HG03439 (cell line): ENCODE data around the gene TMEM114.

Experiments
- ATAC-seq: cut with Tn5 transposase; IDR thresholded peaks from one replicate; pipeline ENCODE4 v1.9.1; 2021; ENCODE audit warnings: mild to moderate bottlenecking, moderate library complexity; ENCODE audit not compliant: unreplicated experiment

The TMEM114 gene

DNA sequence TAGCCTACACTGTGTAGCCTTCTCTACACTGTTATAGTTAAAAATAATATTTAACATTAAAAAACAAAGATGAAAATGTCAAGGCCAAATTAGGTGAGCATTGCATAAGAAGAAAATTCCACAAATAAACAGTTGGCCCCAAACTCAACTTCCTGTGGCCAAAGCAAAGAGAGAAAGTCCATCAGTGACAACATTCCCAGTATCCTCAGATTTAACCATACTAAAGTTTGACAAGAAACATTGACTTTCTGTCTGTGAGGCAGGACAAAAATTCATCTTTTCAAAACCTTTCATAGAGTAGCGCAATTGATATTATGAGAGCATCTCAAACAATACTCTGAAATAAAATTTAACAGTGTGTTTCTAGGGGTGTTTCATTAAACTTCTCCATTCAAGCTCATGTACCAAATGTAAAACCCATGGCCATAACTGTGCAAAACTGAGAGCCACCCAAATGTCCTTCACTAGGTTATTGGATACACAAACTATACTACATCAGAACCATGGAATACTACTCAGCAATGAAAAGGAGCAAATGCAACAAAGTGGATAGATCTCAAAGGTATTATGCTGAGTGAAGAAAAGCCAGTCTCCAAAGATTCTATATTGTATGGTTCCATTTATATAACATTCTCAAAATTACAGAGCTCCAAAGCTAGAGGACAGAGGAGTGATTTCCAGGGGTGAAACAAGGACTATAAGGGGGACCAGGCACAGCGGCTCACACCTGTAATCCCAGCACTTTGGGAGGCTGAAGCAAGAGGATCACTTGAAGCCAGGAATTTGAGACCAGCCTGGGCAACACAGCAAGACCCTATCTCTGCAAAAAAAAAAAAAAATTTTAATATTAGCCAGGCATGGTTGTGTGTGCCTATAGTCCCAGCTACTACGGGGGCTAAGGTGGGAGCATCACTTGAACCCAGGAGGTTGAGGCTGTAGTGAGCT lies 38.7 kb downstream of the TMEM114 start:
- no peak for ATAC-seq

DNA sequence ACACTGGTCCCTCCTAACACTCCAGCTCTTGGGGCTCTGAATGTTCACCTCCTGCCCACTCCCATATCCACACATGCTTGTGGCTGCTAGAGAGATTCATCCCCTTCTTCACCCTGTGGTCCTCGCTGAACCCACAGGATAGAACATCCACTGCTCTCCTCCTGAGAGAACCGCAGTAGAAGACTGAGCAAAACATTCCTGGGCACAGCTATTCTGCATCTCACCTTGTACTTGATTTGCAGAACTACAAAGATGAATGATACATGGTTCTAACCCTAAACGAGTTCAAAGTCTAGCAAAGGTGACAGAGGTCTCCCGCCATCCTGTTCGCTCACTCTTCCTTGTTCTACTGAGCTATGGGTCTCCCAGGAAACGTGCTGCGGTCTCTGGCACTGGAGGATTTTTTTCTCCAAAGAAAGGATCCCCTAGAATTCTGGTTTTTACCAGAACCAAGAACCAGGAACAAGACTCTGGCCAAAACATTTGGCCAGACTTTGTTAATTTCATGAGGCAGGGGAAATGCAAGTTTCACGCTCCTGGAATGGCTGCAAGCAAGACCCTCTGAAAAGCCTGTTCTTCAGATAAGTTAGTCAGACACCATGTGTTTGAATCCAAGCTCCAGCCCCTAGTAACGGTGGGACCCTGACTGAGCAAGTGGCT lies 39.5 kb downstream of the TMEM114 start:
- ATAC-seq: no peak

DNA sequence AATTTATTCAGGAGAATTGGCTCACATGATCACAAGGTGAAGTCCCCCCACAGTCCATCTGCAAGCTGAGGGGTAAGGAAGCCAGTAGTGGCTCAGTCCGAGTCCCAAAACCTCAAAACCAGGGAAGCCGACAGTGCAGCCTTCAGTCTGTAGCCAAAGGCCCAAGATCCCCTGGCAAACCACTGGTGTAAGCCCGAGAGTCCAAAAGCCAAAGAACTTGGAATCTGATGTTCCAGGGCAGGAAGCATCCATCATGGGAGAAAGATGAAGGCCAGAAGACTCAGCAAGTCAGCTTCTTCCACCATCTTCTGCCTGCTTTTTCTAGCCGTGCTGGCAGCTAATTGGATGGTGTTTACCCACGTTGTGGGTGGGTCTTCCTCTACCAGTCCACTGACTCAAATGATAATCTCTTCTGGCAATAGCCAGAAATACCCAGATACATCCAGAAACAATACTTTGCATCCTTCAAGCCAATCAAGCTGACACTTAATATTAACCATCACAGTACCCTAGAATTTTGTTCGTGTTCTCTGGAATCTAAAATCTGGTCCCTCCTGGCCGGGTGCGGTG lies 40.4 kb downstream of the TMEM114 start:
- ATAC-seq: no peak

DNA sequence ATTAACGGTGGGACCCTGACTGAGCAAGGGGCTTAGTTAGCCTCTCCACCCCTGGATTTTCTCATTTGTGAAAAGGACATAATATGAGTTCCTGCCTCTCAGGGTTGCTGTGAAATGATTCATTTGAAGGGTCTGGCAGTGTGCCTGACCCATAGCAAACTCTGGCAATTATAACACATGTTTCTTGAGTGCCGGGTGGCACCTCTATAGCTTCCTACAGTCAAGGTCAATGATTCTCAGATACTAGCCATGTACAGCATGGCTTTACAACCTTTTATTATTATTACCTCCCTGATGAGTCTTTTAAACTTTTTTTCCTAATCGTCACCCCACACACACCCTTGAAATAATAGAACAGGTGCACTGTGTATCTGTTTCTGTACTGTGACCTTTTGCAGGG lies 42.1 kb downstream of the TMEM114 start:
- no peak for ATAC-seq

DNA sequence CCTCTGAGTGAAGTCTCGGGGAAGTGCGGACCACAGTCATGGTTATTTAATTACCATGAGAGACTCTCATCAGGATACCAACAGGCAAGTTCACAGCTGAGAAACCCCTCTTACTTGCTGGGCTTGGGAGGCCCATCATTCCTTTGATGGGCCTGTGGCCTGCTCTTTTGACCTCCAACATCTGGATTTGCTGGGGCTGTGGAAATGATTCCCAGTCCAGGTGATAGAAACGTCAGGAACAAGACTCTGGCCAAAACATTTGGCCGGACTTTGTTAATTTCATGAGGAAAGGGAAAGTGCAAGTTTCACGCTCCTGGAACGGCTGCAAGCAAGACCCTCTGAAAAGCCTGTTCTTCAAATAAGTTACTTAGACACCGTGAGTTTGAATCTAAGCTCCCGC lies 42.5 kb downstream of the TMEM114 start:
- no peak for ATAC-seq

DNA sequence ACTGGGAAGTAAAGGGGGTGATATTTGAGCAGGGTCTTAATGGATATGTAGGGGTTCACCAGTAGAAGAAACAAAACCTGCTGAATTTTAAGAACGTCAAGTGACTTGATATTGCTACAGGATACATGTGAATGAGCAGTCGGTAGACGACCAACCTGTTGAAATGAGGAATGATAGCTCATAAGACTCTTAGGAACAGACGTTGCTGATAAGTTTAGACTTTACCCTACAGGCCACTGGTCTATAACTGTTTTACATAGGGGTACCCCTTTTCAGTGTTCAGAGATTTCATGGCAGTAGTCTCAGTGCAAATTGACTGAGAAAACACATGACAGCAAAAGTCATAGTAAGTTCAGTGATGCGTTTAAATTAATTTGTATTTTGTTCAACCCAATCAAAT lies 45.9 kb downstream of the TMEM114 start:
- no peak for ATAC-seq

DNA sequence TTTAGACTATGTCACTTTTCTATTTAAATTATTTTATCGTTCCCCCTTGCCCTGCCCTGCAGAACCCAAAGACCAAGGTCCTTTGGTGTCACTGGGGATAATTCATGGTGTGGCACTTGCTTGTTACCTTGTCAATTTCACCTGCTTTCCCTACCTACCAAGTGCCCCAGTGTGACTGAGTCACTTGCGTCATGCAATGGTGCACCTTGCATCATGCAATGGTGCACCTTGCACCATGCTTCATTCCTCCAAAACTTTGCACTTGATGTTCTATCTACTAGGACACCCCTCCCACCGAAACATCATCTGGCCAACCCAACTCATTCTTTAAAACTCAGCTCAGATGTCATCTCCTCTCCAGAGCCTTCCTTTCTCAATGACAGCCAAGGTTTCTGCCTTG lies 47.1 kb downstream of the TMEM114 start:
- no peak for ATAC-seq

DNA sequence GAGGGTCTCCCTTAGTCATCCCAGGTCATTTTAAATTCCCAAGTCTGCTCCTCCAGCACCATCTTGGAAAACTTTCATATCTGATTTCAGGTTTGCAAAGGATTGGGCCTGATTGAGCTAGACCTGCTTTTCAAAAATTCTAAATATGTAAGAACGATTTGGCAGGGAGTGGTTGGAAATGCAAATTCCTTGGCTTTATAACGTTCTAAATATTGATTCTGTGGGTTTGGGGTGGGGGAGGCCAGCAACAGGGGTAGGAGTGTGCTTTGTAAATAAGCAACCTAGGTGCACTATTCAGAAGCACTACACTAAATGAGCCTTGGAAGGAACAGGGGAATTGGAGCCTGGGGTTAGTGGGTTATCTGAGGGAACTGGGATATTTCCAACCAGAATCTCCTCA lies 47.9 kb downstream of the TMEM114 start:
- no peak for ATAC-seq

DNA sequence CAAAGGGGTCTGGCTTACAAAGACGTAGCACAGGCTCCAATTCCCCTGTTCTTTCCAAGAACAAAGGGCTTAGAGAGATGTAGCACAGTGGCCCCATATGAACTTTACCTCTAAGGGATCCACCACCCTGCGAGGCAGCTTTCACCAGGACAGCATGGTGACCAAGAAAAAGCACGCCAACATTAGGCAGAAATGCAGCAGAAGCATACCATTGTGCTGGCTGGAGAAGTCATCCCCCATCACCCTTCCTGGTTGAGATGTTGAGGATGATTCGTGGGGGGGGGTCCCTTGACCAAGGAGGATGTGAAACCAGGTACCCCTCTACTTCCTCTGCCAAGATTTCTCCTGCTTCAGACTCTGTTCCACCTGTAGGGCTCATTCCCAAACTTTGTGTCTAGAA lies 48.4 kb downstream of the TMEM114 start:
- ATAC-seq: no peak

DNA sequence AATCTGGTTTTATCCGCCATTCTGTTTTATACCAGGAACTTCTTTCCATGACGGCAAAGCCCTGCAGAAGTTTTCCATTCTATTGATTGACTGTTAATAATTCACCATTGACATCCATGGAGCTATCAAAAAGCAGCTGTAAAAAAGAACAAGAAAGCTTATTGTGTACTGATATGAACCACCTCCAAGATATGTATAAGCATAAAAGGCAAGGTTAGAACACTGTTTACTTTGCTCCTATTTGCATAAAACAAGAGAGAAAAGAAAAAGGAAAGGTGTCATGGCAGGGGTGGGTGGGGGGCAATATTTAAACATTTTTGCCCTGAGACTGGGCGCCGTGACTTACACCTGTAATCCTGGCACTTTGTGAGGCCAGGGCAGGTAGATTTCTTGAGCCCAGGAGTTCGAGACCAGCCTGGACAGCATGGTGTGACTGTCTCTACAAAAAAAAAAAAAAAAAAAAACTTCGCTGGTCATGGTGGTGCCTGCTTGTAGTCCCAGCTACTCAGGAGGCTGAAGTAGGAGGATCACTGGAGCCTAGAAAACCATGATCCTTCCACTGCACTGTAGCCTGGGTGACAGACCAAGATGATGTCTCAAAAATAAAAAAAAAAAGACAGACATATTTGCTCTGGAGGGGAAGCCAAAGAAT lies 52.5 kb downstream of the TMEM114 start:
- no peak for ATAC-seq

DNA sequence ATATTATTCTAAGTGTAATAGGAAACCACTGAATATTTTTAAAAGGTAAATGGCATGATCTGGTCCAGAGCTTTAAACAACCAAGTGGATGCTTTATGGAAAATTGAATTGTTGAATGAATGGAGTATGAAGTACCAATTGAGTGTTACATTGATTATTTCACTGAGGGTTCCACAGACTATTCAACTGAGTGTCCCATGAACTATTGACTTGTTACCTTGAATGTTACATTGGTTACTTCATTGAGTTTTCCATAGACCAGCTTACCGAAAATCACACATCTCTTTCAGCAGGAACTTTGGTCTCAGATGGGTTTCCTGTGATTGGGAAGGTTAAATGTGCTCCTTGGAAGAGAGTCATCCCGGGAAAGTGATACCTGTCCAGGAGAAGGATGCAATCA lies 56.8 kb downstream of the TMEM114 start:
- ATAC-seq: no peak

DNA sequence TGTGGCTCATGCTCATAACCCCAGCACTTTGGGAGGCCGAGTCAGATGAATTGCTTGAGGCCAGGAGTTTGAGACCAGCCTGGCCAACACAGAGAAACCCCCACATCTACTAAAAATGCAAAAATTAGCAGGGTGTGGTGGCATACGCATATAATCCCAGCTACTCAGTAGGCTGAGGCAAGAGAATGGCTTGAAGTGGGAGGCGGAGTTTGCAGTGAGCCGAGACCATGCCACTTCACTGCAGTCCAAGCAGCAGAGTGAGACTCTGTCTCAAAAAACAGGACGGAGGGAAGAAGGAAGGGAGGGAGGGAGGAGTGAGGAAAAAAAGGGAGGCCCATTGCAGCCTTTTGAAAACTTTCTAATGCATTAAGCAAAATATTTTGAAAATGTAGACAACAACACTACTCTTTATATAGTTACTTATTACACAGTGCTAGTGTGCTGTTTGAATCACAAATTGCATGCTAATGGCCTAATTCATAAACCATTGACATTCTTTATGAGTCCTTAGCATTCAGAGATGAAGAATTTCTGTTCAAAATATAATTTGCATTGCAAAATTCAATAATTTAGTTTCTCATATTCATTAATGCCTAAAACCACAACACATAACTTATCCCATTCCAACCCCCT lies 59.4 kb downstream of the TMEM114 start:
- no peak for ATAC-seq

DNA sequence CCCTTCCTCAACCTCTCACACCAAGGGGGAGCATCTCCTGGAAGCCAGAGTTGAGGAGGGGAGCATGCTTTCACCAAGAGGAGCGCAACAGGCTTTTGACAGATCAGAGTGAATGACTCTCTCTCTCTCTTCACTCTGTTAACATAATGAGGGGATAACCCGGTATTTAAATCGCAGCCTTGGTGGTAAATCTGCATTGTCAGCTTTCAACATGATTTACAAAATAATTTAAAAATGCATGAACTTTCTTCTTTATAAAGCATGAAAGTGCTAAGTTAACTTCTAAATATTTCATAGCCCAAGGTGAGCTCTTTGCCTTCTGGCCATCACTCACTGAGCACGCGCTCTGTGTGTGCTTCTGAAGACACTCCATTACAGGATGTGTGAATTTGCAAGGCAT lies 61.8 kb downstream of the TMEM114 start:
- ATAC-seq: no peak

DNA sequence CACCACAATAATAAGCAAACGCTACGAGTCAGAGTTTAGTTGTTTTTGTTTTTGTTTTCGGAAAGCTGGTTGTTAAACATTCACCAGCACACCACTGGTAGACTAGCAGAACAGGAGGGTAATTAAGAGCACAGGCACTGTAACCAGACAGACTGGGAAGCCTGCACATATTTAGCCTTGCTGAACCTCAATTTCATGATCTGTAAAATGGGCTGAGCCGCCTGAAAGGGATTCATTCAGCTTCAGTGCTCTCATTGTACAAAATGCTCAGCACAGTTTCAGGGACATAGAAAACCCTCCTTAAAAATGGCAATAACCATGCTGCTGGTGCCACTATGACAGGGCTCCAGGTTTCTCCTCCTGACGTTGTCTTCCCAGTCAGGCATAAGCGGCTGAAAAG lies 66.4 kb downstream of the TMEM114 start:
- ATAC-seq: no peak

DNA sequence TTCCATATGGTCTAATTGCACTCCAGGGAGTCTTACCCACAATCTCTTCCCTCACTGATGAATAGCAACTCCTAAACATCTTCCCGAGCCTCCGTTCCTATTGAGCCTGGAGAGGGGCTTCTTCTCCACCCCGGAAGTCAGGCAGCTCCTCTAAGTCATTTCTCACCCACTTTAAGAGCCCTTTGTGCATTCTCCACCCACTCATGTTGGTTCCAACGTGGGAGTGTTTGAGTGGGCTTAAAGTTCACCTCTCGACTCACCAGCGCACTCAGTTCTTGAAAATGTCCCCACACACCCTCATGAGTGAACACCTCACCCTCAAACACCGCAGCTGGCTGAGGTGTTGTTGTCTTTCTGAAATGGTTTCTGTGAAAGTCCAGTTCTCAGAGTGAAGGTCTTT lies 67.6 kb downstream of the TMEM114 start:
- ATAC-seq: no peak

DNA sequence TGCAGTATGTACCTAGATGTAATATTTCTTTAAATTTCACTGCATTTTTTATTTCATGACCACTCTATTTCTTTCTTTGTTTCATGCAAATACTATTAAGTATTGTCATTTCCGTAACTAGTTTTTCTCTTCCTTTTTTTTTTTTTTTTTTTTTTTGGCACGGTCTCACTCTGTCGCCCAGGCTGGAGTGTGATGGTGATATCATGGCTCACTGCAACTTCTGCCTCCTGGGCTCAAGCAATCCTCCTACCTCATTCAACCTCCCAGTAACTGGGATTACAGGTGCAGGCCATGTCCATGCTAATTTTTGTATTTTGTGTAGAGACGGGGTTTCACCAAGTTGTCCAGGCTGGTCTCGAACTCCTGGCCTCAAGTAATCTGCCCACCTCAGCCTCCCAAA lies 70.7 kb downstream of the TMEM114 start:
- ATAC-seq: no peak
